HEK293 (cell line): ENCODE data around the gene WSCD2.

Experiments used
- CTCF ChIA-PET: fragments of 350-600 bp; formaldehyde crosslinking; extraction: SDS; loops from one replicate; lab custom pipeline; 2021; ENCODE audit warnings: antibody characterized with exemption; lab: Yijun Ruan, JAX
- POLR2A ChIA-PET: fragments of 300-600 bp; formaldehyde crosslinking; extraction: SDS; loops from one replicate; lab custom pipeline; 2020; ENCODE audit warnings: antibody characterized with exemption, inconsistent platforms; lab: Yijun Ruan, JAX
- H3K27ac ChIP-seq: fragments of 200-500 bp; sonication (Bioruptor generic); 2 replicates; pipeline ENCODE4 v1.5.1; 2014; ENCODE audit warnings: low read depth, low read length, control low read depth, inconsistent platforms; ENCODE audit errors: extremely low read depth
- H3K36me3 ChIP-seq, 2 experiments: fragments of 200-500 bp in 1 of 2; sonication (Bioruptor generic) in 1 of 2; 1 replicate in 1 of 2; 2 replicates in 1 of 2; pipeline ENCODE4 v1.5.1; 2014 to 2017; ENCODE audit warnings: inconsistent platforms in 2 of 2, low read length in 2 of 2; ENCODE audit not compliant: control insufficient read depth in 2 of 2, insufficient read depth in 1 of 2
- H3K4me1 ChIP-seq: fragments of 200-500 bp; sonication (Bioruptor generic); 2 replicates; pipeline ENCODE4 v1.5.1; 2014; ENCODE audit warnings: mild to moderate bottlenecking, low read length, inconsistent platforms; ENCODE audit not compliant: control insufficient read depth, insufficient read depth
- H3K4me3 ChIP-seq: 2 replicates; pipeline ENCODE4 v1.5.1; 2011; ENCODE audit warnings: low read depth, mild to moderate bottlenecking, control low read depth, low read length, moderate library complexity
- H3K9me3 ChIP-seq: fragments of 200-500 bp; sonication (Bioruptor generic); 2 replicates; pipeline ENCODE4 v1.5.1; 2014; ENCODE audit warnings: low read depth, low read length, inconsistent platforms; ENCODE audit not compliant: control insufficient read depth, insufficient read depth
- BCL11B ChIP-seq: fragments of 450-650 bp; formaldehyde crosslinking; IDR thresholded peaks from 2 replicates; pipeline ENCODE4 v1.5.1; 2016; ENCODE audit warnings: low read depth, missing biosample characterization, missing genetic modification characterization
- CTCF ChIP-seq: fragments of 450-650 bp; formaldehyde crosslinking; IDR thresholded peaks from 2 replicates; pipeline ENCODE4 v1.5.1; 2016; ENCODE audit warnings: missing biosample characterization, missing genetic modification characterization
- REST ChIP-seq: fragments of 450-650 bp; formaldehyde crosslinking; IDR thresholded peaks from 2 replicates; pipeline ENCODE4 v1.5.1; 2016; ENCODE audit warnings: missing biosample characterization, missing genetic modification characterization
- SCRT2 ChIP-seq: fragments of 450-650 bp; formaldehyde crosslinking; IDR thresholded peaks from 2 replicates; pipeline ENCODE4 v1.5.1; 2016; ENCODE audit warnings: missing biosample characterization, missing genetic modification characterization
- ZBTB11 ChIP-seq: fragments of 450-650 bp; formaldehyde crosslinking; conservative IDR thresholded peaks from 2 replicates; pipeline ENCODE4 v1.5.1; 2016; ENCODE audit warnings: low read depth, missing biosample characterization, missing genetic modification characterization
- ZBTB48 ChIP-seq: fragments of 450-650 bp; formaldehyde crosslinking; IDR thresholded peaks from 2 replicates; pipeline ENCODE4 v1.5.1; 2016; ENCODE audit warnings: missing biosample characterization, missing genetic modification characterization
- ZNF146 ChIP-seq: fragments of 450-650 bp; formaldehyde crosslinking; IDR thresholded peaks from 2 replicates; pipeline ENCODE4 v1.5.1; 2016; ENCODE audit warnings: missing biosample characterization, missing genetic modification characterization
- ZNF155 ChIP-seq: fragments of 450-650 bp; formaldehyde crosslinking; IDR thresholded peaks from 2 replicates; pipeline ENCODE4 v1.5.1; 2016; ENCODE audit warnings: missing biosample characterization, missing genetic modification characterization
- ZNF157 ChIP-seq: fragments of 450-650 bp; formaldehyde crosslinking; IDR thresholded peaks from 2 replicates; pipeline ENCODE4 v1.5.1; 2016; ENCODE audit warnings: missing biosample characterization, missing genetic modification characterization
- ZNF18 ChIP-seq: fragments of 450-650 bp; formaldehyde crosslinking; IDR thresholded peaks from 2 replicates; pipeline ENCODE4 v1.5.1; 2016; ENCODE audit warnings: missing biosample characterization, missing genetic modification characterization
- ZNF19 ChIP-seq: fragments of 450-650 bp; formaldehyde crosslinking; IDR thresholded peaks from 2 replicates; pipeline ENCODE4; 2016; ENCODE audit warnings: missing biosample characterization, missing genetic modification characterization, low read depth
- ZNF23 ChIP-seq: fragments of 450-650 bp; formaldehyde crosslinking; IDR thresholded peaks from 2 replicates; pipeline ENCODE4 v1.5.1; 2016; ENCODE audit warnings: missing biosample characterization, missing genetic modification characterization, borderline replicate concordance
- ZNF335 ChIP-seq: fragments of 450-650 bp; formaldehyde crosslinking; conservative IDR thresholded peaks from 2 replicates; pipeline ENCODE4 v1.5.1; 2016; ENCODE audit warnings: missing biosample characterization, missing genetic modification characterization
- ZNF473 ChIP-seq: fragments of 450-650 bp; formaldehyde crosslinking; IDR thresholded peaks from 2 replicates; pipeline ENCODE4 v1.5.1; 2017; ENCODE audit warnings: missing biosample characterization, missing genetic modification characterization
- ZNF548 ChIP-seq: fragments of 450-650 bp; formaldehyde crosslinking; IDR thresholded peaks from 2 replicates; pipeline ENCODE4 v1.5.1; 2016; ENCODE audit warnings: missing biosample characterization, missing genetic modification characterization
- ZNF585B ChIP-seq: fragments of 450-650 bp; formaldehyde crosslinking; IDR thresholded peaks from 2 replicates; pipeline ENCODE4 v1.5.1; 2016; ENCODE audit warnings: missing biosample characterization, missing genetic modification characterization
- ZNF626 ChIP-seq: fragments of 450-650 bp; sonication (Bioruptor Pico); formaldehyde crosslinking; IDR thresholded peaks from 2 replicates; pipeline ENCODE4 v1.5.1; 2018; ENCODE audit warnings: missing biosample characterization, missing genetic modification characterization, inconsistent platforms
- ZNF776 ChIP-seq: fragments of 450-650 bp; formaldehyde crosslinking; IDR thresholded peaks from 2 replicates; pipeline ENCODE4 v1.5.0; 2017; ENCODE audit warnings: missing biosample characterization, missing genetic modification characterization, borderline replicate concordance
- ZNF837 ChIP-seq: fragments of 450-650 bp; formaldehyde crosslinking; IDR thresholded peaks from 2 replicates; pipeline ENCODE4 v1.5.1; 2016; ENCODE audit warnings: missing biosample characterization, missing genetic modification characterization

The WSCD2 gene

GRCh38 chr12:108180255-108181094, 51.4 kb downstream of the WSCD2 start:
- ChIA-PET POLR2A (no interaction called here), CTCF (interaction anchor here (0.6 to 0.9 kb wide), 2 partner anchors 276 to 701 kb away, joined by 3 read pairs; no protein-coding TSS in a partner anchor)
- Histone ChIP-seq H3K27ac (no peak overlapping the region), H3K4me1 (no peaks in the 10 kb centered on the region), H3K9me3 (no peaks in the 10 kb centered on the region), H3K4me3 (no peak overlapping the region), H3K36me3 (no peaks in the 10 kb centered on the region)
- TF ChIP-seq REST (tag by site-specific recombination), result no peak
- TF ChIP-seq ZNF157, result no peak
- TF ChIP-seq ZNF585B (tag by site-specific recombination), result no peak
- no peak for TF ChIP-seq ZNF837 (tag by site-specific recombination)
- TF ChIP-seq ZNF23, result no peak
- TF ChIP-seq ZNF548, result no peak
- no peak for TF ChIP-seq ZNF335
- no peak for TF ChIP-seq ZNF146 (tag by site-specific recombination)
- TF ChIP-seq ZNF155 (tag by site-specific recombination), result no peak
- no peak for TF ChIP-seq ZBTB48 (tag by site-specific recombination)
- no peak for TF ChIP-seq ZNF776 (tag by site-specific recombination)
- no peak for TF ChIP-seq BCL11B (tag by site-specific recombination)
- no peak for TF ChIP-seq ZNF18 (tag by site-specific recombination)
- no peak for TF ChIP-seq ZNF19 (tag by site-specific recombination)

GRCh38 chr12:108181095-108181454, 52.0 kb downstream of the WSCD2 start:
- TF ChIP-seq ZBTB11 (no peak), CTCF (no peak), ZNF473 (tag by site-specific recombination) (no peak), SCRT2 (tag by site-specific recombination) (no peak), ZNF626 (no peak), ZNF18 (tag by site-specific recombination) (no peak)
- no peaks in the 10 kb centered on the region for H3K9me3 ChIP-seq
- ChIA-PET CTCF (interaction anchor here (0.6 kb wide), 1 partner anchor 700 kb away, joined by 3 read pairs; no protein-coding TSS in a partner anchor), POLR2A (no interaction called here)
- H3K36me3 ChIP-seq, result no peaks in the 10 kb centered on the region
- no peak overlapping the region for H3K4me3 ChIP-seq
- no peak overlapping the region for H3K27ac ChIP-seq
- no peaks in the 10 kb centered on the region for H3K4me1 ChIP-seq
